GM21526 (cell line): ENCODE data around the gene GRIK1.
A peak's percentile ranks its signal among the peaks of the same experiment; 100 is the strongest.

ENCODE experiments used
- ATAC-seq: cut with Tn5 transposase; IDR thresholded peaks from one replicate; pipeline ENCODE4 v1.9.1; 2021; ENCODE audit warnings: moderate library complexity; ENCODE audit not compliant: unreplicated experiment, low FRiP score

GRIK1 gene

DNA sequence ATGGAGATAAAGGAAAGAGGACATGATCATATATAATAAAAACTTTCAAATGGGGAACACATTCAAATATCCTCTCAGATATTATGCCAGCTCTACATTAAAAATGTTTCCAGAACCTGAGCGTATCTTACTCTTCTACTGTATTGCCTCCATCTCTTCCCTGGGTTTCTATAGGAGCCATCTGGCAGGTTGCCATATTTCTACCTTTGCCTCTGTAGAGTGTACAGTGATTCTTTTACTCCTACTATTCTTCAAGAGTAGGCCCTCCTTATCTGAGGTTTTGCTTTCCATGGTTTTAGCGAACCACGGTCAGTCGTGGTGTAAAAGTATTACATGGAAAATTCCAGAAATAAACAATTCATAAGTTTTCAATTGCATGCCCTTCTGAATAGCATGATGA, 259.5 kb downstream of the GRIK1 start:
- no peak for ATAC-seq

DNA sequence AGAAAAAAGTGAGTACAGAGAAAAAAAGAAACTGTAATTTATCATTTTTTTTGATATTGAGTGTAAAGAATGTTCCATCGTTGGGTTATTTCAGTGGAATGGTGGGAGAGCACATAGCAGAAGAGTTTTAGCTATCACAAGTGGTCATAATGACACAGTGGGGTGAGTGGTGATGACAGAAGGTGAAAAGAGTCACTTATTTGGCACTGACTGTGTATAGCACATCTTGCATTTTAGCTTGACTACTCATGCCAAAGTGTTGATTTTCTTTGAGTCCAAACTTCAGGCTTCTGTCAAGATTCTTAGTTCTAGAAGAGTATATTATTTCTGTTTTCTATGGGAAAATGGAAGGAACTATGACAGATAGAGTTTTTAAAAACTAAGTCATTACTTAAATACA, 261.2 kb downstream of the GRIK1 start:
- no peak for ATAC-seq

DNA sequence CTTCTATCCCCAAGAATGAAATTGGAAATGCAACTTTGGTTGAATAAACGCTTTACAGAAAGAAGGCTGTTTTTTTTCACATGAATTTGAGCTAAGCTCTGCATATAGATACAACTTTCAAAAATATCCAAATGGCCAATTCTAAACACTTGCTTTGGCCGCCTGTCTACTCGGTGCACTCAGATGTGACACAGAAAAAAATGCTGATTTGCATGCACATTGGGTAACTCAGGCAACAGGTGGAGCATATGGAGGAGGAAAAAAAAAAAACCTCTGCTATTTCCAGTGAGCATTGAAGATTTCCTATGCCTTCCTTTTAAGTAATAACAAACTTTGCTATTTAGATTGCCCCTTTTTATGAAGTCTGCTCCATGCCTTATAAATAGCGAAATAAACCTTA, 262.5 kb downstream of the GRIK1 start:
- no peak for ATAC-seq

DNA sequence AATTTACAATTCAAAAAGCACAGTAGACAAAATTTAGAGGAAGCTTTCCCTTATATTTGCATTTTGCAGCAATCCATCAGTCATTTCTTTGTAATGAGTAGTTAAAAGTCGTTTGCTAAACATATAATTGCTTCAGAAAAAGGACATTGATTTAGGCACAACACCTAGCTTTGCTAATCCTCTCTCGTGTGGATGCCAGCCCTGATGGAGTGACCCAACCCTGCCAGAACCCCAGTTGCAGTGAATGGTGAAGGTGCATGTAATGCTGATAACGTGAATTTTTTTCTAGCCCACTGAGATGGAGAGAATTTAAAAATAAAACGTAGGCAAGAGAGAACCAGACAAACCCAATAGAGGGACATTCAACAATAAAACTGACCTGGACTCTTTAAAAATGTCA, 263.4 kb downstream of the GRIK1 start:
- no peak for ATAC-seq

DNA sequence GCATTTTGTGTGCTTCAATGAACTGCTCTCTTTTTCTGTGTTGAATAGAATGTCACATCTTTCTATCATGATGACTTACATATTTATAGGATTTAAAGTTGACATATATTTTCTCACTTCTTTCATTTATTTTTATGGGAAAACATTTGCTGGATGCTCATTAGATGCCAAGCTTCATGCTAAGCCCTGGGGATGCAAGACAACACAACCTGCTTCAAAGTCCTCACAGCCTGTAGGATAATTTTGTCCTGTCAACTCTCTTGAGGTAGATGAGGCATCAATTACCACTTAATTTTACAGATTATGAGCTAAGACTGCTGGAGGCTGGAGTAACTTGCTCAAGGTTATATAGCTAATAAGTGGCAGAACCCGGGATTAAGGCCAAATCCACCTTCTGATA, 264.3 kb downstream of the GRIK1 start:
- no peak for ATAC-seq

DNA sequence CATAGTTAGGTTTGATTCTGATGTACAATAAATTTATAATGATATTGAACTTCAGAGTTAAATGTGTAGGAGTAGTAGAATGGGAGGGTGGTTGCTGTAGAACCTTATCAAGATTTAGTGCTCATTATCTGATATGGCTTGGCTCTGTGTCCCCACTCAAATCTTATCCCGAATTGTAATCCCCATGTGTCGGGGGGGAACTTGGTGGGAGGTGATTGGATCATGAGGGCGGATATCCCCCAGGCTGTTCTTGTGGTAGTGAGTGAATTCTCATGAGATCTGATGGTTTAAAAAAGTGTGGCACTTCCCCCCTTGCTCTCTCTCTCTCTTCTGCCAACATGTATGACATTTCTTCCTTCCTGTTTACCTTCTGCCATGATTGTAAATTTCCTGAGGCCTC, 265.5 kb downstream of the GRIK1 start:
- ATAC-seq = no peak

DNA sequence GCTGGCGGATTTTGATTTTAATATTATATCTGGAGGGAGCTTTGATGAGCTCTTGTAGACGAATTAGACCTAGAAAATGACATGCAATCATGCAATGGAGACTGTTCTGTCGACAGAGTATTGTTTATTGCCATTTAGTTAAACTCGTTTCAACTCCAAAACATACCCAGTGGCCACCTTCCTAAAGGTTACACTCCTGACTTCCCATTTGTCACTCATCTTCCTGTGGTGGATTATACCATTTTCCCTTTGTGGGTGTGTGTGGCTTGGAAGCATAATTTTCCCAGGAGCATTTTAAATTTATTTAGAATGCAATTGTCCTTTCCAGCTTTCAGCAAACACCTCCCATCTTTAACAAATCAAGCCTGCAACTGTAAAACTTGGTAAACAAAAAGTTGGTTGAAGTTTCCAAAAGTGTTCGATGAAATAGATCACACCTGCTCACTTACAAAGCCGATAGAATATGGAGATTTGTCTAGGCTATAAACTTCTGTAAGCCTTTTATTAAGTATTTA, 266.6 kb downstream of the GRIK1 start:
- no peak for ATAC-seq

DNA sequence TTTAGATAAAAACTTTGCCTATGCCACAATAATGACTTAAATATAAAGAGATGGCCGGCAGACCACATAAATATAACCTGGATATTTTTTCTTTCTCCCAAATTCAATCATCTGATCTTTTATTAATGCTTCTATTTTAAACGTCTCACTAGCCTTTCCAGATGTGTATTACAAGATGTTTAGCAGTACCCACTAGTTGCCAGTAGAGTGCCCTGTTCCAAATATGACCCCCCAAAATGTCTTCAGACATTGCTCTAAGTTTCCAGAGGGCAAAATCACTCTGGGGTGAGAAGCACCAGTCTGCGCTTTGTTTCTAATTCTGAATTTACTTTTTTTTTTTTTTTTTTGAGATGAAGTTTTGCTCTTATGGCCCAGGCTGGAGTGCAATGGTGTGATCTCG, 268.1 kb downstream of the GRIK1 start:
- no peak for ATAC-seq

DNA sequence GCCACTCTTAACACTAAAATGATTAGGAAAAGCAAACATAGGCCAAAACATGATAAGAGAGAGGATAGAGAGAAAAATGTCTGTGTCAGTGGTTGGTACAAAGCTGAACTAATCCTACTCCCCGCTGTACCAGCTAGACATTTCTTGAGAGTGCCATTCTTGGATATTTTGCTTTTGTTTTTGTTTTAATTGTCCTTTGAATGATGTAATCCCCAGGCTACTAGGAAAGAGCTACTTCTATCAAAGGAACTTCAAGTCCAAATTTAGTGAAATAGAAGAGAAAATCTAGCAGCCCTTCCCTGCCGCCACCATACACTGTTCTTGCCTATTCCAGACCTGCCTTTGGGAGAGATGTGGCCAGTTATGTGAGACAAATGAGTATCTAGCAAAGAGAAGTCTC, 269.6 kb downstream of the GRIK1 start:
- ATAC-seq = no peak

DNA sequence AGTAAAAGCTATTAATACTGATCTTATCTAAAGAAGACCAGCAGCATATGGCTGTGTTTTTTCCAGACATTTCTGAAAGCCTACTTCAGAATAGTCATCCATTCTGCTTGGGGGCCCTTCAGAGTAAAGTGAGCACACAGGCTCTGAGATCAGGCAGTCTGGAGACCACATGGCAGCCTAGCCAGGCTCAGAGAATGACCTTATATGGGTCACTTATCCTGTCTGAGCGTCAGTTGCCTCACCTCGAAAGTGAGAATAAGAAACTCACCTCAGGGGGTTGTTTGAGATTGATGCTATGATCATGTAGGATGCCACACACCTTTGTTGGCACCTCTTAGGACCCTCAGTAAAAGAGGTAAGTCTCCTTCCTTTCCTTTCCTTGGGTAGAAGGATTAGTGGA, 270.4 kb downstream of the GRIK1 start:
- peak; percentile 48 for ATAC-seq

DNA sequence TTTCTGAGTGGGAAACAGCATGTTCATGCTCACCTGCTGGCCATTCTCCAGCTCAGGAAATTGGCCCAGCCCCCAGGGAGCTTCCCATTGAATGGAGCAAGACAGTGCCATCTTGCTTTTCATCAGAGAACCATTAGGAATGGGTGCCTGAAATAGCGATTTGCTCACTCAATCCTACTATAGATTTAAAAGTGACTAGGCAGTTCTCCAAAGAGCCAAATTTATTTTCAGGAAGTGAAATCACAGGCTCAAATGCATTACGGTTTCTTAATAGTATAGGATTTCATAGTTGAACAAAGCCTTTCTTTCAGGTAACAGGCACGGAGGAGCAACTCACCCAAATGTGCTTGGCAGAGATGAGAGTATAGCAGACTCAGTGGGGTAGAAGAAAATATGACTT, 272.1 kb downstream of the GRIK1 start:
- ATAC-seq = no peak

DNA sequence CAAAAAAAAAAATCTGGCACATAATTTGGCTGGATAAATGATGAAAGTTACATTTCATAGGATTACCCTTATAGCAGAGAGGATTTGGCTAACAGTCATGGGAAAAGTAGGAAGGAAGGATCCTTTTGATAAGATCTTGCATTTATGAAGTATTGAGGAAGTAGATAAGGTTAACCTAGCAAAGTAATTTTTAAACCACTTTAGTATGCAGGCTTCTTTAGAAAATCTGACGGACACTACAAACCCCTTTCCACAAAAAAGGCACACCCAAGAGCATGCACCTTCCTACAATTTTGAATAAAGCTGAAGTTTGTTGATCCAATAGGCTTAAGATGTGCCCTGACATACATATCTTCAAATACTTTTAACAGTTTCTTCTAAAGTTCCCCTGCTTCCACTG, 275.2 kb downstream of the GRIK1 start:
- no peak for ATAC-seq

DNA sequence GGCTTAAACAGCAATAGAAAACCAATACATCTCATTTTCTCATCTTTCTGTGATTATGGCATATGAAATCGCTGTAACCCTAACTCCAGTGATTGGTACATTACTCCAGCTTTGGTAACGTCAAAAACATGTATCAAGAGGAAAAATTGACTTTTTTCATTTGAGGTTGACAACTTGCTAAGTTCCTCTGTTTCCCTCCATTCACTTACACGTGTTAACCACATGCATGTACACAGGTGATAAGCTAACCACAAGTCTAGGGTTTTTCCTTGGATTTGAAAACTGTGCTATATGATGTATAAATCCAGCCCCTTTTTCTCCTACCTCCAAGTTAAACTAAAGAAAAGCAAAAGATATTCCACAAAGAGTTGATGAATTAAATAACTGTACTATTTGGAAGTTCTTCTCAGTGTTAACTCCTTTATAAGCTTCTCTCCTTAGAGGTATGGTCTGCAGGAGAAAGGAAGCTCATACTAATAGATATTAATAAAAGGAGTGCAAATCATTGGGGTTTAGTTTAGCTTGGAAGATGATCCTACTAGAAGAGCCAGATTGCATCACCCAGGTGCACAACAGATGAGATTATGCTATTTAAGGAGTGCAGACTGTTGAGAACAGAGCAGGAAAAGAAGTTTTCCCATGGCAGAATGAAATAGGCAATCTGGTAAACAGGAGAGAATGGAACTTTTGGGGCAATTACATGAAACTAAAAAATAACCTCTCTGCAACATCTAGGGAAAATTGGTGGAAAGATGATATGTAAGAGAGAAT, 277.9 kb downstream of the GRIK1 start:
- no peak for ATAC-seq

DNA sequence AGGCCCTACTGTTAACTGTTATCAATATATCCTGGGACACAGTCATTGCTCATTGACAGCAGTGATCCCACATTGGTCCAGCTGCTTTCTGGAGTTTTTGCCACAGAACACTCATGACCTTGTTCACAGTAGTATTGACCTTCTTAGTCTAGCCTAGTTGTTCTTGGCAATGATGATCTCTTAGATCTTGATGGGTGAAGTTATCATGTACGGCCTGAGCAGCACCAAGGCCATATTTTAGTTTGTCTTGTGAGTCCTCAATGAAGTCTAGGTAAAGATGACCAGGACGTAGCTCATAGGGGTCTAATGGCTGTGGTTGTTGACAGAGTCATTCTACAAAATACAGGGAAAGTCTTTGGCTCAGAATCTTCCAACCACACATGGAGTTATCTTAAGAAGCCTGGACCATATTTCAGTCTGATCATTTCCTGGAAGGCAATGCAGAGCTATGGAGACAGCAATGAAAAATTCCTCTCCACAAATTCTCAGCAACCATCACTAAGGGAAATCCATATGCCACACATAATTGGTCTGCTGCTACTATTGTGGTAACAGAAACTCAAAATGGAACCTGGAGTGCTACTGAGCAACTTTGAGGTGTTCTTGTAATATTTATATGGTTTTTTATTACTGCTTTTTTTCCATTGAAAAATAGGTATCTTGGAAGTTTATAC, 279.6 kb downstream of the GRIK1 start:
- no peak for ATAC-seq

DNA sequence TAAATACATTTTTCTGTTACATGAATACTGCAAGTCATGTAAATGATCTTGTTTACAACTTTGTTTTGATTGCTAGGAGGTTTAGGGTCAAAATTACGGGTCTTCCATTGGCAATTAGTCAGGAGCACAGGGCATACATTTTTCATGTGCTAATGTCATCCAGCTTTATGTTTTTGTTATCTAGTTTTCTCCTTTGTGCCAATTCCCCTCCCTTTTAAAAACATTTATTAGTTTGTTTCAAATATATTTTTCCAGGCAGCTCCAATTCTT, 280.9 kb downstream of the GRIK1 start:
- ATAC-seq = no peak

DNA sequence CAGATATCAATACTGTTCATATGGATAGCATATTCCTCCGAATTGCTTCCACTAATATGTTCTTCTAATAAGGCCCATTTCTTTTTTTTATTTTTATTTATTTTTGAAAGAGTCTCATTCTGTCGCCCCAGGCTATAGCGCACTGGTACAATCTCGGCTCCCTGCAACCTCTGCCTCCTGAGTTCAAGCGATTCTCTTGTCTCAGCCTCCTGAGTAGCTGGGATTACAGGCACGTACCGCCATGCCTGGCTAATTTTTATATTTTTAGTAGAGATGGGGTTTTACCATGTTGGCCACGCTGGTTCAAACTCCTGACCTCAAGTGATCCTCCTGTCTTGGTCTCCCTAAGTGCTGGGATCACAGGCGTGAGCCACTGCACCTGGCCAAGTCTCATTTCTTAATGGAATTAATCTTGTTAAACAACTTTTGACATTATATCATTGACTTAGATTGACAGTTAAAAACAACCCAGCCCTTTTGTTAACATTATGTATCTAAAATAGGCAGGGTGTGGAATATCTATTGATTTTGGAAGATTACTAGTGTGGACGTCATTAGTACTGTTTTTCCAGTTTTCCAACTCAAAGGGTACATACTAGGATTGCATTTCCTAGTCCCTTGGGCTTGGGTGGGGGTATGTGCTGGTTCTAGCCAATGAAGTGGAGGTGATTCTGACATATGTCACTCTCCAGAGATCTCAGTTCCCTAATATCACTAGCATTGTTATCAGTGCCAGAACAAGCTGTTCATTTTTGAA, 281.4 kb downstream of the GRIK1 start:
- ATAC-seq = no peak

DNA sequence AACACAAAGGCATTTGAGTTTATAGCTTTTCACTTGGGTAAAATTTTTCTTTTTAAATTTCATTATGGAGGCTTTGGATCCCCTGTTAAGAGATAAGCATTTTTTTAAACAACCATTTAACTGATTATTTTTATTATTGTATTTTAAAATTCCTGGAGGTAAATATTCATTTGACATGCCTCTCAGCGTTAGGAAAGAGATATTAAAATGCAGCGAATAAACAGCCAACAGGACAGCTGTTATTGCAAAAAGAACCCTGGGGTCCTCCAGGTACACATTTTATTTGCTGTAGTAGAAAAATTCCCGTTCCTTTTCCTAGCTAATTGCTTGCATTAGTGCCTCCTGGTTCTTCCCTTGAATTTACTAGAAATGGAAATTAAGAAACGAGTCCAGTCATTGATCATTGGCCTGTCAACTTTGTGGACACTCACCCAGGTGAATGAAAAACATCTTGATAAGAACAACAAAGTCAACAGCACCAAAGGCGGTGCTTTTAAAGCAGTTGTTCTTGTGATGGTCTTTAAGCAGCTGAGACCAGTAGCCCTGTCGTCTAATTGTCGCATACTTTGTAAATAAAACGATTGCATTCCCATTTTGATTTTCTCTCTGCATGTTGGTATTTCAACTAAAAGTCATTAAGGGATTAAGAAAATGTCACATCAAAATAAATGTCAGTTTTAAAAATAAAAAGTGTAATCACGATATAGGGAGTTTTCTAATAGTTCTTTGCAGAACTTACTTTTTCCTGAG, 282.4 kb downstream of the GRIK1 start:
- no peak for ATAC-seq

DNA sequence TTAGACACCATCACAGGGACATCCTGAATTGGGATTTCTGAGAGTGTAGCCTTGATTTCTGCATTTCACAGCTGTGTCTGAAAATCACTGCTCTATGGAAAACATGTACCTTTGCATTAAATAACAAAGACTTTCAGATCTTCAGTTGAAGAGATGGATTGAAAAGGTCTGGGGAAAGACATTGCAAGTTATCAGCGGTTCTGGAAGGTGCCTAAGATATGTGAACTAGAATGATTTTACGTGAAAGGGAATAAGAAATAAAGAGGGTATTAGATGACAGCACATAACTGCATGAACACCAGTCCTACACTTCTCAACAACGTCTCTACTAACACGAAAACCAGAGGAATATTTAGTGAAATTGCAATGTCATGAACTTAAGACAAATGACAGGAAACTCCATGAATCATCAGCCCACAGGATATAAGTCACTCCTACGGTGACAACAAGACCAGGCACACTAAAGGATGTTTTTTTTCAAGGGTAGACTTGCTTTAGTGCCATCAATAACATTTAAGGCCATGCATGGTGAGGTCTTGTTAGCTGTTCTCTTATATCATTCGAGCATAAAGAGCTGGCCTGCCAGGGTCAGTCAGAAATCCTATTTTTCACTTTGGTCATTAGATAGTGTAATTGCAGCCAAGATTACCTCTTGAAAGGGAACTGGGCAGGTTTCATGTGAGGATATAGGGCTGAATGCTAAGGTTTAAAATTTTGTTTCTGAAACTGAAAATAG, 283.1 kb downstream of the GRIK1 start:
- ATAC-seq = no peak

DNA sequence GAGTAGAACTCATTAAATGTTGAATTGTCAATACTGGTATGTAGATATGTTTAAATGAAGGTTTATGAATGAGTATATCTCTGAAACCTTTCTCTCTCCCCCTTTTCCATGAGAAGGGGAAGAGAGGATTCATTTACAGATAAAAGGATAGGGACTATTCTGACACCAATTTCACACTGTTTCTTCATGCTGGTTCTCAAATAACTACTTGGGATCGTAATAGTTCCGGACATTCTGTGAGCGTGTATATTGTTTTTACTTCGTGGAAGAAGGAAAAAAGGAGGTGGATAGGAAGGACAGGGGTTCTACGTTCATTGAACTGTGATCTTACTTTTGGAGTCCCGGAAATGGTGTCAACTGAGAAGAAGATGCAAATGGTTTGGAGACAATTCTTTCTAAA, 284.2 kb downstream of the GRIK1 start:
- ATAC-seq = no peak

DNA sequence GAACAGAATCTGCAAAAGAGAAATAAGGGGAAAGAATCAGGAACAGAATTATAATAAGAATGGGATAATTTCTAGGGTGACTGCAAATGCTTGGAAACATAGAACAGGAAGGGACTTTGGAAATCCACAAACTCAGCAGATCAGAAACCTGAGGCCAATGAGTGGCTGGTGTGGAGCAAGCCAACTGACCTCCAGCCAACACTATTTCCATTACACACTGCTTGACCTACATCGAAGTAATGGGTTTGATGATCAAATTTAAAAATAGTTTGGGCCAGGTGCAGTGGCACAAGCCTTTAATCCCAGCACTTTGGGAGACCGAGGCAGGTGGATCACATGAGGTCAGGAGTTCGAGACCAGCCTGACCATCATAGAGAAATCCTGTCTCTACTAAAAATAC, 284.9 kb downstream of the GRIK1 start:
- ATAC-seq = no peak
